DLD1 (cell line): ENCODE measurements around the gene SDR9C7.
"Not testable (repeated sequence)": the region's sequence is repeated elsewhere in the genome, so short reads cannot be mapped to it uniquely, and the experiment has no call there.

Experiments used
- in situ Hi-C: cut with HindIII; loops from 2 replicates; pipeline ENCODE4 v1.10.0; 2017; ENCODE audit warnings: low sequenced_read_pairs

SDR9C7 gene

DNA sequence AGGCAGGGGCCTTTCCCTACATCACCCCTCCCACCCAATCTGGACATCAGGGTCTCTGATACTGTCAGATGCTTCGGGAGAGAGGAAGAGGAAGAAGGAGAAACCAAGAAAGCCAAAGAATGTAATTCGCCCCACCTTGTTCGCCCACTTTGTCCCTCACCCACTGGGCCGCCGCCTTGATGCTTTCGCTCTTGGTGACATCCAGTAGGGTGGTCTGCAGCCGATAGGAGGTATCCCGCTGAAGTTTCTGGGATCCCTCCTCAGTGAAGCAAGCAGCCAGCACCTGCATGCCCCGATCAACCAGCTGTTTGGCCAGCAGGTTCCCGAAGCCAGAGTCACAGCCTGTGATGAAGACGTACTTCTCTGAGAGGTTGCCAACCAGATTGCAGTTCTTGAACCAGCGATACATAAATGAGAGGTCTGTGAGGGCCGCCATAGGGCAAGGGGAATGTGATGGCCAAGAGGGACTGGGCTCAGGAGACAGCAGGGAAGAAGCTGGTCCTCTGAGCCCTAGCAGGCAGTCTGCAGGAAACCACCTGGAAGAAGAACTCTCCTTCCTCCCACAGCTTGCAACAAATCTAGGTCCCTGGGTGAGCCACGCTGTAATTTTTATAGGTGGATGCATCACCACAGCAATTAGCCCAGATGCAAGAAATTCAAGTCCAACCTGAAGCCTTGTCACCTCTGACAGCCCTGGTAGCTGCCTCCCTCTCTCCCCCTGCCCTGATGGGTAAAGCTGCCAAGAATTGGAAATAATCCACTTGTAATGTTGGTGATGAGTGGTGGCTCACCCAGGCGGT lies at the start of gene SDR9C7:
Gene SDR9C7 (minus strand): TSS at position 583 of the 800 bp plus-strand sequence. CDS start 147 bp downstream, at position 436.
- in situ Hi-C loops: no loop called here

DNA sequence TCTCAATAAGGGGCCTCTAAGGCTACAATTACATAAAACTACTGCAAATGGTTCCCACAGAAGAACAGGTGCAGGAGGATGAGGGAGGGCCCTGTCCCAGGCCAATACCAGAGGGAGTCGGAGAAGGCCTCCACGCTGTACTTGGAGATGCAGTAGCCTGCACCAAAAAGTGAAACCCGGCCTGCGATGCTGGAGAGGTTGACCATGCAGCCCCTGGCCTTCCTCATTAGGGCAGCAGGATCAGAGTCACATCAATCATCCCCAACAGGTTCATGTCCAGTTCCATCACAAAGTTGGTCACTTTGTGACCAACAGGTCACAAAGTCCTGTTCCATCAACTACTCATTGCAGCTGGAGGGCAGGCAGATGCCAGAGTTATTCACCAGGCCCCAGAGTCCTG lies 49.2 kb upstream of the SDR9C7 start:
- in situ Hi-C loops: loop anchor here (10.0 kb wide), 2 partner anchors 139 to 229 kb away; partner anchors contain the start of gene PRIM1

DNA sequence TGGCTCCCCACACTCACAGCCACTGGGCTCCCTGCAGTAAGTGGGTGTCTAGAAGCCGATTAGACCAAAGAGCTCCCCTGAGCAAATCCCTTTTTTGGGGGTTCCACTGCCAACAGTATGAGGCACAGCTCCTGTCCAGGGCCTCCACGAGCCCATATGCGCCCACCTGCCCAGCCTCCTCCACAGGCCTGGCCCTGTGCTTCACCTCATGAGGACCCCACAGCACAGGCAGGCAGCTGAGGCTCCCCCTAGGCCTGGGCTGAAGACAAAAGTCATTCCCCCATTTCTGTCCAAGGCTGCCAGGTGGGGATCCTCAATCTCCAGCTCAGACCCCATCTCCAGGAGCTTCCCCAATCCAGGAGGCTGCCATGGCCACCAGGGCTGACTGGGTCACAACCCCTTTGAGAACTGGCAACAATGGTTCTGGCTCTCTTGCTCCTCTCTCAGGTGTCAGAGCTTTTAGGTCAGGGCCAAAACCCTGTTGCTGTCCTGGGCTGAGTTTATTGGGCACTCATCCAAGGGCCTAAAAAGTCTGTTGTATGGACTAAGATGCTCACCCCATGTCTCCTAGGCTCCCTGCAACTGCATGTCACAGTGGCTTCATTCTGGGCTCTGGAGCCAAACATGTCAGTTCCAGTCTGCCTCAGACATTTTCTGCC lies 48.5 kb upstream of the SDR9C7 start:
- in situ Hi-C loops: loop anchor here (10.0 kb wide), 2 partner anchors 138 to 228 kb away; partner anchors contain the start of gene PRIM1

DNA sequence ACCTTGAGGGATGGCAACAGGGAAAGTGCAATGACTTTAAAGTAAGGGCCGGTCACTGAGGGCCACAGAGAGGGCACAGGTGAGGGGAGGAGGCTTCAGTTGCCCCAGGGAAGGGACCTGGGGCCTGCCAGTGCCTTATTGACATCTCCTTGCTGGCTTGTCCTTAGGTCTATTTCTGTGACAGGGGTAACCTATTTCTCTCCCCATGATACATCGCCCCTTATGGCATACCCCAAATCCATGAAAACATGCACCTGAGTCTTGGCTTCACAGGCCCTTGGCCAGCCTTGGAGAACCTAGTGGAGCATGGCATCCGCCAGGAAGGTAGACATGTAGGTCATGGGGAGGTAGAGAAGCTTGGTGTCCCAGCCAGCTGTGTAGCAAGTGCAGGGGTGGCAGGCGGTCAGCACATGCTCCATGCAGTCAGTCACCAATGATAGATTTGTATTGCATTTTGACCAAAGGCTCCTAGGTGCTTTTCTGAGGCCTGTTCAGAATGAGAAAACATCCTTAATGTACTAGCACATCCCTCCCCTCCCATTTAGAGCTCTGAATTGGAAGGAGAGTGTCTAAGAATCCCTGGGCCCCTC lies 46.8 kb upstream of the SDR9C7 start:
- in situ Hi-C loops: loop anchor here (10.0 kb wide), 2 partner anchors 136 to 226 kb away; partner anchors contain the start of gene PRIM1

DNA sequence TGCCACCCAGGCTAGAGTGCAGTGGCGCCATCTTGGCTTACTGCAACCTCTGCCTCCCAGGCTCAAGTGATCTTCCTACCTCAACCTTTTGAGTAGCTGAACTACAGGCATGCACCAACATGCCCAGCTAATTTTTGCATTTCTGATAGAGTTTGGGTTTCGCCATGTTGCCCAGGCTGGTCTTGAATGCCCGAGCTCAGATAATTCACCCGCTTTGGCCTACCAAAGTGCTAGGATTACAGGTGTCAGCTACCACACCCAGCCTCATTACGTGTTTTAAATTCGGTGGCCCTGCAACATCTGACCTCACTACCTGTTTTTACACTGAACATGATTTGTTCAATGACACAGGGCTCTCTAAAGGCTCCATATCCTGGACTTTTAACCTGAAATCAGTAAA lies 46.1 kb upstream of the SDR9C7 start:
- in situ Hi-C loops: loop anchor here (10.0 kb wide), 2 partner anchors 135 to 225 kb away; partner anchors contain the start of gene PRIM1

DNA sequence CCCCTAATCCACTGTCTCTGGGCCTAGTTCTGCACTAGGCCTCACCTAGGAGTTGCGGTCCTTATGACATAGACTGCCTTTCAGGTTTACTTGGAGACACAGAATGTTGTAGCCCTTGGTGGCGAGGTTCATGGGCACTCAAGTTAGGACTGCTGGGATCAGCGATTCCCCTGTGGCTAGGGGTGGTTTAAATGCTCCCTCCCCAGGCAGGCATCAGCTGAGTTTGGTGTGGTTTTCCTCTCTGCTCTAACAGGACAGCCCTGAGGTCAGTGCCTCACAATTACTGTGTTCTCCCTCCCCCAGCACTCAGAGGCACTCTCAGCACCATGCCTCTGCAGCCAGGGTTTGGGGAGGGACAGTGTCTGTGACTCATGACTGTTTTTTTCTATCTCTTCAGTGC lies 45.4 kb upstream of the SDR9C7 start:
- in situ Hi-C loops: loop anchor here (10.0 kb wide), 2 partner anchors 135 to 225 kb away; partner anchors contain the start of gene PRIM1

DNA sequence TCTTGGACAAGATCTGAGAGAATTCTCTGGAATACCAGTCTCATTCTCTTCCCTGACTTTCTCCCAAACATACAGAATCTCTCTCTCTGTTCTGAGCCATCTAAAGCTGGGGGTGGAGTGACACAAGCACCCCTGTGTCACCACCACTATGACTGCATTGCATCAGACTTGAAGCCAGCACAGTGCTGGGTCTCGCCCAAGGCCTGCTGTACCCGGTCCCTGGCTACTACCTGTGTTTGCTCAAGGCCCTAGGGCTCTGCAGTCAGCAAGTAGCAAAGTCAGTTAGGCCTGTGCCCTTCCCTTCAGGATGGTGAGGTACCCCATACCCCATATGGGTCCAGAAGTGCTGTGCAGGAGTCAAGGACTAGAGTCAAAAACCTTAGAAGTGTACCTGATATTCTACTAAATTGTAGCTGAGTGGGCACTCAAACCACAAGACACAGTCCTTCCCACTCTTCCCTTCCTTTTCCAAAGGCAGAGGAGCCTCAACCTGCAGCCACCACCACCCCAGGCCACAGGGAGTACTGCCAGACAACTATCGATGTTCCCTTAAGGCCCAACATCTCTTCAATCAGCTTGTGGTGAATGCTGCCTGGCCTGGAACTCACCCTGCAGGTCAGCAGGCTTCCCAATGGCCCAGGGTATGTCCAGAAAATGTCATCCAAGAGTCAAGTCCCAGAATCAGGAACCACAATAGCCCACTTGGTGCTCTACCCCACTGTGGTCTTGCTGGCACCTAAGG lies 44.4 kb upstream of the SDR9C7 start:
- in situ Hi-C loops: no loop called here

DNA sequence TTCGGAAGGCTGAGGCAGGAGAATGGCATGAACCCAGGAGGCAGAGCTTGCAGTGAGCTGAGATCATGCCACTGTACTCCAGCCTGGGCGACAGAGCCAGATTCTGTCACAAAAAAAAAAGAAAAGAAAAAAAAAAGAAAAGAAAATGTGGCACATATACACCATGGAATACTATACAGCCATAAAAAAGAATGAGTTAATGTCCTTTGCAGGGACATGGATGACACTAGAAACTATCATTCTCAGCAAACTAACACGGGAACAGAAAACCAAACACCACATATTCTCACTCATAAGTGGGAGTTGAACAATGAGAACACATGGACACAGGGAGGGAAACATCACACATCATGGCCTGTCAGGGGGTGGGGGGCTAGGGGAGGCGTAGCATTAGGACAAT lies 43.2 kb upstream of the SDR9C7 start:
- in situ Hi-C loops: not testable (repeated sequence)

DNA sequence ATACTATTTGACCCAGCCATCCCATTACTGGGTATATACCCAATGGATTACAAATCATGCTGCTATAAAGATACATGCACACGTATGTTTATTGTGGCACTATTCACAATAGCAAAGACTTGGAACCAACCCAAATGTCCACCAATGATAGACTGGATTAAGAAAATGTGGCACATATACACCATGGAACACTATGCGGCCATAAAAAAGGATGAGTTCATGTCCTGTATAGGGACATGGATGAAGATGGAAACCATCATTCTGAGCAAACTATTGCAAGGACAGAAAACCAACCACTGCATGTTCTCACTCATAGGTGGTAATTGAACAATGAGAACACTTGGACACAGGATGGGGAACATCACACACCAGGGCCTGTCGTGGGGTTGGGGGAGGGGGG lies 40.0 kb upstream of the SDR9C7 start:
- in situ Hi-C loops: not testable (repeated sequence)

DNA sequence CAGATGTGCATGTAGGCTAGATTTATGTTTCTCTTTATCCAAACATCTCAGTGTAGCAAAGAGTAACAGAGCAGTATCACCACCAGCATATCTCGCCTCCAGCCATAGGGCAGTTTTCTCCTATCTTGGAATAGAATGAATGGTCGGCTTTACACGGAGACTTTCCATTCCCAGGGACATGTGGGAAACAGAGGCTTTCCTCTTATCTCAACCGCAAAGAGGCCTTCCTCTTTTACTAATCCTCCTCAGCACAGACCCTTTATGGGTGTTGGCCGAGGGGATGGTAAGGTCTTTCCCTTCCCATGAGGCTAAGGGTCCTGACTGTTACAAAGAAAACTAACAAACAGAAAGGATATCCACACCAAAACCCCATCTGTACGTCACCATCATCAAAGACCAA lies 34.7 kb upstream of the SDR9C7 start:
- in situ Hi-C loops: not testable (repeated sequence)

DNA sequence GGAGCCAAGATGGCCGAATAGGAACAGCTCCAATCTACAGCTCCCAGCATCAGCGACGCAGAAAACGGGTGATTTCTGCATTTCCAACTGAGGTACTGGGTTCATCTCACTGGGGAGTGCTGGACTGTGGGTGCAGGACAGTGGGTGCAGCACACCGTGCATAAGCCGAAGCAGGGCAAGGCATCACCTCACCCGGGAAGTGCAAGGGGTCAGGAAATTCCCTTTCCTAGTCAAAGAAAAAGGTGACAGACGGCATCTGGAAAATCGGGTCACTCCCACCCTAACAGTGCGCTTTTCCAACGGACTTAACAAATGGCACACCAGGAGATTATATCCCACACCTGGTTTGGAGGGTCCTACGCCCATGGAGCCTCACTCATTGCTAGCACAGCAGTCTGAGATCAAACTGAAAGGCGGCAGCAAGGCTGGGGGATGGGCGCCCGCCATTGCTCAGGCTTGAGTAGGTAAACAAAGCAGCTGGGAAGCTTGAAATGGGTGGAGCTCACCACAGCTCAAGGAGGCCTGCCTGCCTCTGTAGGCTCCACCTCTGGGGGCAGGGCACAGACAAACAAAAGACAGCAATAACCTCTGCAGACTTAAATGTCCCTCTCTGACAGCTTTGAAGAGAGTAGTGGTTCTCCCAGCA lies 31.9 kb upstream of the SDR9C7 start:
- in situ Hi-C loops: not testable (repeated sequence)

DNA sequence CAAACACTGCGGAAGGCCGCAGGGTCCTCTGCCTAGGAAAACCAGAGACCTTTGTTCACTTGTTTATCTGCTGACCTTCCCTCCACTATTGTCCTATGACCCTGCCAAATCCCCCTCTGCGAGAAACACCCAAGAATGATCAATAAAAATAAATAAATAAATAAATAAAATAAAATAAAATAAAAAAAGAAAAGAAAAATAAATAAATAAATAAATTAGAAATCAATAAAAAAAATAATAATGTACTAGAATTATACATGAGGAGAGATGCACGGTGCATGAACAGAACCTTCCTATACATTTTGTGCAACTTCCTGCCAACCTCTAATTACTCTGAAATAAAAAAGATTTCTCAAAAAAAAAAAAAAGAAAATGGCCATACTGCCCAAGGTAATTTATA lies 30.9 kb upstream of the SDR9C7 start:
- in situ Hi-C loops: not testable (repeated sequence)

DNA sequence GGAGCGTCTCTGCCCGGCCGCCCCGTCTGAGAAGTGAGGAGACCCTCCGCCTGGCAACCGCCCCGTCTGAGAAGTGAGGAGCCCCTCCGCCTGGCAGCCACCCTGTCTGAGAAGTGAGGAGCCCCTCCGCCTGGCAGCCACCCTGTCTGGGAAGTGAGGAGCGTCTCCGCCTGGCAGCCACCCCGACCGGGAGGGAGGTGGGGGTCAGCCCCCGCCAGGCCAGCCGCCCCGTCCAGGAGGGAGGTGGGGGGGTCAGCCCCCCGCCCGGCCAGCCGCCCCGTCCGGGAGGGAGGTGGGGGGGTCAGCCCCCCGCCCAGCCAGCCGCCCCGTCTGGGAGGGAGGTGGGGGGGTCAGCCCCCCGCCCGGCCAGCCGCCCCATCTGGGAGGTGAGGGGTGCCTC lies 29.3 kb upstream of the SDR9C7 start:
- in situ Hi-C loops: not testable (repeated sequence)

DNA sequence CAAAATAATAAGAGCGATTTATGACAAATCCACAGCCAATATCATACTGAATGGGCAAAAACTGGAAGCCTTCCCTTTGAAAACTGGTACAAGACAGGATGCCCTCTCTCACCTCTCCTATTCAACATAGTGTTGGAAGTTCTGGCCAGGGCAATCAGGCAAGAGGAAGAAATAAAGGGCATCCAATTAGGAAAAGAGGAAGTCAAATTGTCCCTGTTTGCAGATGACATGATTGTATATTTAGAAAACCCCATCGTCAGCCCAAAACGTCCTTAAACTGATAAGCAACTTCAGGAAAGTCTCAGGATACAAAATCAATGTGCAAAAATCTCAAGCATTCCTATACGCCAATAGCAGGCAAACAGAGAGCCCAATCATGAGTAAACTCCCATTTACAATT lies 28.0 kb upstream of the SDR9C7 start:
- in situ Hi-C loops: not testable (repeated sequence)

DNA sequence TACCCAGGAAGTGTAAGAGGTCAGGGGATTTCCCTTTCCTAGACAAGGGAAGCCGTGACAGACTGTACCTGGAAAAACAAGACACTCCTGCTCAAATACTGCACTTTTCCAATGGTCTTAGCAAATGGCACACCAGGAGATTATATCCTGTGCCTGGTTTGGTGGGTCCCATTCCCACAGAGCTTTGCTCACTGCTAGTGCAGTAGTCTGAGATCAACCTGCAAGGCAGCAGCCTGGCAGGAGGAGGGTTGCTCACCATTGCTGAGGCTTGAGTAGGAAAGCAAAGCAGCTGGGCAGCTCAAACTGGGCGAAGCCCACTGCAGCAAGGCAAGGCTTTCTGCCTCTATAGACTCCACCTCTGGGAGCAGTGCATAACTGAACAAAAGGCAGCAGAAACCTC lies 24.2 kb upstream of the SDR9C7 start:
- in situ Hi-C loops: no loop called here

DNA sequence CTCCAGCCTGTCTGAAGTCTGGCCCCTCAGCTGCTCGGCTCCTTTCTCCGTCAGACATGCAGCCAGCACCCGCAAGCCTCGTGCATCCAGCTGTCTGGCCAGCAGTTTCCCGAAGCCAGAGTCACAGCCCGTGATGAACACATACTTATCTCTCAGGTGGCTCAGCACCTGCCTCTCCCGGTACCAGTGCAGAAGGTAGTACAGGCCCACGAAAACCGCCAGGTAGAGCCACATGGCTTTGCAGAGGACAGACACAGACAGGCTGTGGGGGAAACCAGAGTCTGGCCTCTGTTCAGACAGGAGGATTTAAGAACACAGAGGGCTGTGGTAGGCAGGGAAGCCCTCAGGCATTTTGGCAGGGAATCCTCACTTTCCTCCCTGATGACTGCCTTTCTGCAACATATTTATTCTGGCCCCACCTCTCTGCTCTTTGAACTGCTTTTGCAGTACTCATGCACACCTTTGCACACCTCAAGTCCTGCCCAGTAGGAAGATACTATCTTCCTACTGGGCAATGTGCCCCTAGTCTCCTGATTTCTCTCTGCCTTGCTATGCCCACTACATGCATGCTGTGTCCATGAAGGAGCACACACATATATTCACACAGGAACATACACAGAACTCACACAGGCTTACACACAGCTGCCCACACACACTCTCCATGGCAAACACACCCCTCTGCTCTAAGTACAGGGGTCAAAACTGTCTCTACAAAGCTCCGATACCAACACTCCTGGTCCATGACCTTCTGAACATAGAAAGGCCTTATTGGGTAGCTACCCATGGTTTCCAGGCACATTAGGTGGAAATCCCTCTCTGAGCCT lies 23.2 kb upstream of the SDR9C7 start, which contains the start of gene RDH16:
Gene RDH16 (minus strand): TSS at position 380 of the 824 bp plus-strand sequence. CDS start 146 bp downstream, at position 234.
- in situ Hi-C loops: no loop called here

DNA sequence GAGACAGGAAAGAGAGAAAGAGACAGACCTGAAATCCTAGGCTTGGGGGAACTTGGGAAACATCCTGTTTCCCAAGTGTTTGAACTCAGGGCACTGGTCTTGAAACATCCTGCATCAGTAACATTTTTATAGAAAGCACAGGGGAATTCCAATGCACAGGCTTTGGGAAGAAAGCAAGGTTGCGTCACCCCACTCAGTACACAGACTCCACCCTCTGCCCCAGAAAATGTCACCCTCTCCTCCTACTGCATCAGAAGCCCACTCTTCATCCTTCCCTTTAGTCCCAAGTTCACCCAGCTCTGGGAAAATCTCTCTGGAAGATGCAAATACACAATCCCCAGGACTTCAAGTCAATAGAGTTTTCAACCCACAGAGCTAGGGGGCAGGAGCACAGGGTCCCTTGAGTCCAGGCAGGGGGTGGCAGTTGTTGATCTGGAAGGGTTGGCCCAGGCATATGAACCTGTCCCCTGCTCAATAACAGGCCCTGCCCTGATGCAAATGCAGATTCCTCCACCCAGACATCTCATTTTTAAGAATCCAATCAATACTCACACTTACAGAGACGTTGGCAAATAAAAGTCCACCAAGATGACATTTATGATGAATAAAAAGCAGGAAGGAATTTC lies 21.5 kb upstream of the SDR9C7 start:
- in situ Hi-C loops: no loop called here

DNA sequence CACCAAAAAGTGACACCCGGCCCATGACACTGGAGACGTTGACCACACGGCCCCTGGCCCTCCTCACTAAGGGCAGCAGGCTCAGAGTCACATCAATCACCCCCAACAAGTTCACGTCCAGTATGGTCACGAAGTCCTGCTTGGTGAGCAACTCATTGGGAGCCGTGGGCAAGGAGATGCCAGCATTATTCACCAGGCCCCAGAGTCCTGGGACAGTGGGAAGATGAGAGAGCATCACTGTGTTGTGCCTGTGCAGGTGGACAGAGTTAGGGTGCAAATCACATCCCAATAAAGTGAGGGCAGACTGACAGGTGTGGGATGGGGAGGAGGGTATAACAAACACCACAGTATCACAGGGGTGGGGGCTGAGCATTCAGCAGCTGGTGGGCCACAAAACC lies 20.7 kb upstream of the SDR9C7 start:
- in situ Hi-C loops: no loop called here
